SHP77 treated with DMSO at 0.1 percent for 48 hours (cell line): ENCODE data around the gene CEP20.

ENCODE experiments used
- DNase-seq: peaks from one replicate; lab custom pipeline; 2025; lab: John Stamatoyannopoulos, UW

The CEP20 gene

GRCh38 chr16:15897834-15898254 lies 9.4 kb upstream of the CEP20 start:
- no peak for DNase-seq

- no peak for DNase-seq
Observed at GRCh38 chr16:15897121-15897780, 8.8 kb upstream of the CEP20 start.

- DNase-seq = no peak
Observed at GRCh38 chr16:15894571-15895374, 6.4 kb upstream of the CEP20 start.

GRCh38 chr16:15891508-15891907 lies 3.1 kb upstream of the CEP20 start:
- DNase-seq = no peak

- no peak for DNase-seq
Observed at GRCh38 chr16:15887283-15887682, 1.1 kb downstream of the CEP20 start.

GRCh38 chr16:15886078-15886477 lies 2.3 kb downstream of the CEP20 start:
- no peak for DNase-seq

- no peak for DNase-seq
Observed at GRCh38 chr16:15885560-15886001, 2.8 kb downstream of the CEP20 start.

- DNase-seq = no peak
Observed at GRCh38 chr16:15882563-15882962, 5.8 kb downstream of the CEP20 start.

GRCh38 chr16:15881794-15882379 lies 6.5 kb downstream of the CEP20 start:
- no peak for DNase-seq

- DNase-seq = no peak
Observed at GRCh38 chr16:15880434-15881308, 7.7 kb downstream of the CEP20 start.

- DNase-seq = no peak
Observed at GRCh38 chr16:15879255-15879811, 9.1 kb downstream of the CEP20 start.

GRCh38 chr16:15876503-15876902 lies 11.9 kb downstream of the CEP20 start:
- no peak for DNase-seq

- DNase-seq = no peak
Observed at GRCh38 chr16:15874745-15875314, 13.6 kb downstream of the CEP20 start.

GRCh38 chr16:15873737-15874136 lies 14.7 kb downstream of the CEP20 start:
- no peak for DNase-seq

- no peak for DNase-seq
Observed at GRCh38 chr16:15873301-15873700, 15.1 kb downstream of the CEP20 start.

GRCh38 chr16:15870011-15870410 lies 18.4 kb downstream of the CEP20 start:
- no peak for DNase-seq

GRCh38 chr16:15866451-15866850 lies 22.0 kb downstream of the CEP20 start:
- no peak for DNase-seq

- no peak for DNase-seq
Observed at GRCh38 chr16:15865742-15866141, 22.7 kb downstream of the CEP20 start.

- no peak for DNase-seq
Observed at GRCh38 chr16:15864939-15865338, 23.5 kb downstream of the CEP20 start.

GRCh38 chr16:15861996-15862395 lies 26.4 kb downstream of the CEP20 start:
- DNase-seq = no peak

GRCh38 chr16:15858921-15859668 lies 29.3 kb downstream of the CEP20 start:
- no peak for DNase-seq
